B cell (primary cell): ENCODE data around the gene TP53BP2. TPM values are rescaled to one million over a fixed set of nuclear protein-coding genes. Genes with fewer than 3 reads are reported as not detected.

ENCODE experiments used
- ATAC-seq: fragments of 200-7000 bp; cut with Tn5 transposase; one replicate; pipeline ENCODE4 v1.10.0; 2021; ENCODE audit warnings: low read depth, mild to moderate bottlenecking, moderate number of reproducible peaks, moderate library complexity
- CTCF ChIA-PET: fragments of 350-600 bp; sonication (Branson Sonifier 250); formaldehyde crosslinking; loops from one replicate; lab custom pipeline; 2021; ENCODE audit warnings: antibody characterized with exemption, inconsistent platforms; lab: Charles Lee
- POLR2A ChIA-PET: fragments of 350-600 bp; sonication (Branson Sonifier 250); formaldehyde crosslinking; loops from one replicate; lab custom pipeline; 2021; ENCODE audit warnings: antibody characterized with exemption; lab: Charles Lee
- DNase-seq: peaks from one replicate; pipeline ENCODE4 v3.0.0; 2013
- H2AFZ ChIP-seq: 2 replicates; pipeline ENCODE4 v1.6.1; 2012; ENCODE audit warnings: mild to moderate bottlenecking, low read depth, low read length; ENCODE audit not compliant: insufficient read depth, poor library complexity, severe bottlenecking
- H3K27ac ChIP-seq, 2 donors: 1 replicate in 1 of 2; 2 replicates in 1 of 2; pipeline ENCODE4 v1.5.1; 2012 to 2013; ENCODE audit warnings: low read length in 2 of 2, mild to moderate bottlenecking in 2 of 2, moderate library complexity in 1 of 2
- H3K27me3 ChIP-seq, 4 experiments: fragments of 200-600 bp in 1 of 4; sonication (generic) in 1 of 4; replicated peaks in 1 of 4; 1 replicate in 2 of 4; 2 replicates in 2 of 4; pipeline versions ENCODE4 v1.6.1 to v1.7.0; 2013 to 2016; ENCODE audit warnings: low read length in 3 of 4, mild to moderate bottlenecking in 2 of 4, mixed read lengths in 1 of 4, moderate library complexity in 1 of 4; ENCODE audit not compliant: insufficient read depth in 4 of 4, control insufficient read depth in 3 of 4; ENCODE audit errors: control extremely low read depth in 1 of 4
- H3K36me3 ChIP-seq, 2 experiments: replicated peaks in 1 of 2; 1 replicate in 1 of 2; 2 replicates in 1 of 2; pipeline versions ENCODE4 v1.6.1 to v1.7.1; 2013; ENCODE audit warnings: low read length in 1 of 2; ENCODE audit not compliant: insufficient read depth in 2 of 2, control insufficient read depth in 1 of 2; ENCODE audit errors: control extremely low read depth in 1 of 2, extremely low read depth in 1 of 2
- H3K4me1 ChIP-seq, 2 donors: fragments of 200-600 bp in 1 of 2; sonication (generic) in 1 of 2; 1 replicate in 1 of 2; 2 replicates in 1 of 2; pipeline versions ENCODE4 v1.5.1 to v1.6.1; 2013 to 2017; ENCODE audit warnings: low read length in 2 of 2; ENCODE audit not compliant: control insufficient read depth in 2 of 2, insufficient read depth in 2 of 2
- H3K4me2 ChIP-seq: replicated peaks from 2 replicates; pipeline ENCODE3; 2012; ENCODE audit warnings: mild to moderate bottlenecking, low read depth, low read length; ENCODE audit not compliant: poor library complexity, severe bottlenecking
- H3K4me3 ChIP-seq, 5 experiments: fragments of 200-600 bp in 1 of 5; sonication (generic) in 1 of 5; 1 replicate in 3 of 5; 2 replicates in 2 of 5; pipeline versions ENCODE4 v1.5.1 to v1.7.0; 2011 to 2016; ENCODE audit warnings: low read length in 4 of 5, mild to moderate bottlenecking in 4 of 5, low read depth in 2 of 5, control low read depth in 1 of 5, moderate library complexity in 1 of 5; ENCODE audit not compliant: insufficient read depth in 1 of 5; ENCODE audit errors: control extremely low read depth in 1 of 5, extremely low read depth in 1 of 5
- H3K79me2 ChIP-seq: fragments of 200-600 bp; sonication (generic); one replicate; pipeline ENCODE4 v1.6.0; 2016; ENCODE audit warnings: low read length; ENCODE audit not compliant: control insufficient read depth, insufficient read depth
- H3K9ac ChIP-seq: fragments of 200-600 bp; sonication (generic); 2 replicates; pipeline ENCODE4 v1.6.1; 2017; ENCODE audit warnings: mild to moderate bottlenecking, low read length, moderate library complexity
- H3K9me3 ChIP-seq, 3 donors: one replicate each; pipeline versions ENCODE4 v1.6.1 to v1.7.1; 2013; ENCODE audit warnings: low read length in 2 of 3; ENCODE audit not compliant: control insufficient read depth in 2 of 3, insufficient read depth in 1 of 3; ENCODE audit errors: control extremely low read depth in 1 of 3
- H4K20me1 ChIP-seq: 2 replicates; pipeline ENCODE4 v1.6.0; 2012; ENCODE audit warnings: mild to moderate bottlenecking, low read length; ENCODE audit not compliant: insufficient read depth, control insufficient read depth, poor library complexity, severe bottlenecking
- H3K27ac Mint-ChIP-seq: one replicate; pipeline ENCODE4 v1.8.0; 2021; ENCODE audit warnings: mixed read lengths
- H3K27me3 Mint-ChIP-seq: one replicate; pipeline ENCODE4 v1.8.0; 2021; ENCODE audit warnings: mixed read lengths
- H3K4me1 Mint-ChIP-seq: one replicate; pipeline ENCODE4 v1.8.0; 2021; ENCODE audit warnings: mixed read lengths
- H3K4me3 Mint-ChIP-seq: one replicate; pipeline ENCODE4 v1.8.0; 2021; ENCODE audit warnings: mixed read lengths
- H3K9me3 Mint-ChIP-seq: one replicate; pipeline ENCODE4 v1.8.0; 2022; ENCODE audit warnings: mixed read lengths; ENCODE audit not compliant: insufficient read depth
- EZH2 ChIP-seq: IDR thresholded peaks from 2 replicates; pipeline ENCODE4 v1.6.1; 2012; ENCODE audit warnings: borderline replicate concordance, low read depth, mild to moderate bottlenecking, moderate library complexity, low read length; ENCODE audit not compliant: insufficient read depth, poor library complexity, severe bottlenecking
- WGBS: methylation state at CpG from one replicate; pipeline ENCODE4 v1.1.5; 2013; ENCODE audit warnings: missing lambda C conversion rate; ENCODE audit not compliant: insufficient coverage; 5-methylcytosine and 5-hydroxymethylcytosine counted together
- intact Hi-C: fragments of 100-400 bp; cut with micrococcal nuclease; formaldehyde crosslinking; loops from one replicate; pipeline ENCODE4 v1.10.0; 2022
- polyA plus RNA-seq: library from polyadenylated mRNA; depleted of rRNA; stranded (reverse); fragments of >200 nt; gene quantifications from 2 replicates; pipeline ENCODE4 v1.2.3, GENCODE V29; 2012
- total RNA-seq, 2 donors: library from RNA; stranded (reverse); fragments of 120-200 nt in 1 of 2; gene quantifications; 1 replicate in 1 of 2; 2 replicates in 1 of 2; pipeline versions ENCODE4 v1.2.3 to v1.2.4, GENCODE V29; 2013 to 2022
- TF ChIP-seq, protein P1 (sequence below): fragments of 200-600 bp; IDR thresholded peaks from one replicate; pipeline ENCODE4 v1.8.0; 2022; ENCODE audit warnings: antibody characterized with exemption, mild to moderate bottlenecking

TP53BP2 gene
- total and polyA plus RNA-seq, 2 donors (not counting 1 experiment from before 2014, with no cell fraction given) = 10.8 to 40.0 TPM

DNA sequence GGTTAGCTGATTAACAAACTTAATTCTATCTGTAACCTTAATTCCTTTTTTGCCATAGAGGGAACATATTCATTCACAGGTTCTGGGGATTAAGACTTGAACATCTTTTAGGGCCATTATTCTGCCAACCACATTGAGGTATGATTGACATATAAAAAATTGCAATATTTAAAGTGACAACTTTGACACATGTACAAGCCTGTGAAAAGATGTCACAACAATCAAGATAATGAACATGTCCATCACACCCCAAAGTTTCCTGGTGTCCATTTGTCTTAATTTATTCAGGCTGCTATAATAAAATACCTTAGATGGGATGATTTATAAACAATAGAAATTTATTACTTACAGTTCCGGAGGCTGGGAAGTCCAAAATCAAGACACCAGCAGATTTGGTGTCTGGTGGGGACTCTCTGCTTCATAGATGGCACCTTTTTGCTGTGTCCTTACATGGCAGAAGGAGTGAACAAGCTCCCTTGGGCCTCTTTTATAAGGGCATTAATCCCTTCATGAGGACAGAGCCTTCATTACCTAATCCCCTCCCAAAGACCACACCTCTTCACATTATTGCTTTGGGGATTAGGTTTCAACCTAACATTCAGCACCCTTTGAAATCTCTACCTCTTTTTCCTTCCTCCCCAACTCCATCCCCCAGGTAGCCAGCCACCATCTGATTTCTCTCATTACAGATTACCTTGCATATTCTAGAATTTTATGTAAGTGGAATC, 33.0 kb upstream of the TP53BP2 start:
- no peak overlapping the region for H3K4me3 Mint-ChIP-seq
- Histone ChIP-seq H3K4me1 (no peaks in the 10 kb centered on the region), H3K4me2 (no peak overlapping the region), H3K9ac (no peak overlapping the region), H3K27me3 (peaks cover 0 to 9% (median 5%) of the 10 kb centered on the region in 4 experiments), H4K20me1 (no peaks in the 10 kb centered on the region), H3K27ac (no peak overlapping the region), H3K9me3 (peaks cover 0 to 6% (median 2%) of the 10 kb centered on the region in 3 donors), H2AFZ (no peak overlapping the region), H3K36me3 (no peaks in the 10 kb centered on the region), H3K79me2 (no peaks in the 10 kb centered on the region), H3K4me3 (no peak overlapping the region)
- intact Hi-C loops = no loop called here
- no peak overlapping the region for H3K27ac Mint-ChIP-seq
- DNase-seq = no peak
- no peak for ATAC-seq
- H3K4me1 Mint-ChIP-seq = no peaks in the 10 kb centered on the region
- ChIA-PET POLR2A (no interaction called here), CTCF (no interaction called here)
- peaks cover 14% of the 10 kb centered on the region for H3K27me3 Mint-ChIP-seq
- TF ChIP-seq, protein P1, sequence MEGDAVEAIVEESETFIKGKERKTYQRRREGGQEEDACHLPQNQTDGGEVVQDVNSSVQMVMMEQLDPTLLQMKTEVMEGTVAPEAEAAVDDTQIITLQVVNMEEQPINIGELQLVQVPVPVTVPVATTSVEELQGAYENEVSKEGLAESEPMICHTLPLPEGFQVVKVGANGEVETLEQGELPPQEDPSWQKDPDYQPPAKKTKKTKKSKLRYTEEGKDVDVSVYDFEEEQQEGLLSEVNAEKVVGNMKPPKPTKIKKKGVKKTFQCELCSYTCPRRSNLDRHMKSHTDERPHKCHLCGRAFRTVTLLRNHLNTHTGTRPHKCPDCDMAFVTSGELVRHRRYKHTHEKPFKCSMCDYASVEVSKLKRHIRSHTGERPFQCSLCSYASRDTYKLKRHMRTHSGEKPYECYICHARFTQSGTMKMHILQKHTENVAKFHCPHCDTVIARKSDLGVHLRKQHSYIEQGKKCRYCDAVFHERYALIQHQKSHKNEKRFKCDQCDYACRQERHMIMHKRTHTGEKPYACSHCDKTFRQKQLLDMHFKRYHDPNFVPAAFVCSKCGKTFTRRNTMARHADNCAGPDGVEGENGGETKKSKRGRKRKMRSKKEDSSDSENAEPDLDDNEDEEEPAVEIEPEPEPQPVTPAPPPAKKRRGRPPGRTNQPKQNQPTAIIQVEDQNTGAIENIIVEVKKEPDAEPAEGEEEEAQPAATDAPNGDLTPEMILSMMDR = no peak
- no peak for TF ChIP-seq EZH2
- no CpG with 5 or more reads among the region's 1 CpG for WGBS
- no peaks in the 10 kb centered on the region for H3K9me3 Mint-ChIP-seq

DNA sequence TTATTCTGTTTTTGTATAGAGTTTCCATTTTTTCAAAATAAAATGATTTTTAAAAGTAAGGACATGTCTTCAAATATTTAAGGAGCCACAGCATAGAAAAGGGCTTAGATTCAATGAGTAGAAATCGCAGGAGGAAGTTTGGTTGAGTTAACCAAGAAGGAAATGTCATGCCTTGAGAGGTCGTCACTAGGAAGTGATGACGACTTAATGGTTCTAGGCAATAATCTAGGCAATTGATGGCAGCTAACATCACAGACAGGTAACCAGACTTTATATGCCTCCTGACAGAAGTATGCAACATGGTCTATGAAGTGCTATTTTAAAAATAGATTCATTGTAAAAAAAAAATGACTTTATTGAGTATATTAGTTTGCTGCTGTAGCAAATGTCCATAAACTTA, 32.1 kb upstream of the TP53BP2 start:
- intact Hi-C loops = no loop called here

More for the DNA sequence above, 32.1 kb upstream of the TP53BP2 start:
- TF ChIP-seq EZH2 = no peak
- TF ChIP-seq, protein P1 = no peak
- DNase-seq (no peak), ATAC-seq (no peak)
- Mint-ChIP-seq H3K27ac (no peak overlapping the region), H3K4me1 (no peaks in the 10 kb centered on the region), H3K4me3 (no peak overlapping the region), H3K27me3 (peaks cover 21% of the 10 kb centered on the region), H3K9me3 (no peaks in the 10 kb centered on the region)
- Histone ChIP-seq H2AFZ (no peak overlapping the region), H4K20me1 (no peaks in the 10 kb centered on the region), H3K79me2 (no peaks in the 10 kb centered on the region), H3K4me3 (no peak overlapping the region), H3K4me1 (no peaks in the 10 kb centered on the region), H3K4me2 (no peak overlapping the region), H3K9ac (no peak overlapping the region), H3K27ac (no peak overlapping the region), H3K27me3 (peaks cover 0 to 14% (median 9%) of the 10 kb centered on the region in 4 experiments), H3K9me3 (peaks cover 0 to 6% (median 2%) of the 10 kb centered on the region in 3 donors), H3K36me3 (no peaks in the 10 kb centered on the region)
- ChIA-PET CTCF (no interaction called here), POLR2A (no interaction called here)
- WGBS = 80% methylated on average over 1 of the region's 3 CpGs
